Dermis blood vessel endothelial cell (primary cell): Measurements from ENCODE around the gene MLPH. TPM values are rescaled to one million over a fixed set of nuclear protein-coding genes. Genes with fewer than 3 reads are reported as not detected.

ENCODE experiments used
- total RNA-seq: library from RNA; depleted of rRNA; stranded (reverse); fragments of >200 nt; gene quantifications from 2 replicates; pipeline ENCODE4 v1.2.3, GENCODE V29; 2014

MLPH gene
- total RNA-seq, 1 donor from 2014 or later, result 1.0 TPM

Other genes with a start within 250 kb of the MLPH start
- gene COL6A3, start 73.1 kb upstream of the MLPH start, total RNA-seq, result 6.3 and 14.6 TPM in 2 replicates
- not detected in 2 replicates for gene PRLH, start 79.3 kb downstream of the MLPH start, total RNA-seq
- gene RAB17, start 103.5 kb downstream of the MLPH start, total RNA-seq, result 4.9 and 14.1 TPM in 2 replicates
- 198 and 305 TPM in 2 replicates for gene LRRFIP1, start 140.3 kb downstream of the MLPH start, total RNA-seq